Measurements from ENCODE around the gene TARS3.
"Not testable (repeated sequence)": the region's sequence is repeated elsewhere in the genome, so short reads cannot be mapped to it uniquely, and the experiment has no call there.

Gene TARS3

GRCh38 chr15:101697488-101697887 lies 26.8 kb downstream of the TARS3 start:
- DNase-seq: no peak

- DNase-seq: no peak
Measured at GRCh38 chr15:101696829-101697228, 27.4 kb downstream of the TARS3 start.

GRCh38 chr15:101694261-101694660 lies 30.0 kb downstream of the TARS3 start:
- DNase-seq: no peak

- no peak for DNase-seq
Measured at GRCh38 chr15:101692801-101693598, 31.3 kb downstream of the TARS3 start.

GRCh38 chr15:101689901-101690300 lies 34.4 kb downstream of the TARS3 start:
- DNase-seq: peak; percentile 9 to 14

- DNase-seq: no peak
Measured at GRCh38 chr15:101686718-101687117, 37.6 kb downstream of the TARS3 start.

- DNase-seq: no peak
Measured at GRCh38 chr15:101684877-101685276, 39.4 kb downstream of the TARS3 start.

GRCh38 chr15:101684384-101684783 lies 39.9 kb downstream of the TARS3 start:
- no peak for DNase-seq

- DNase-seq: no peak
Measured at GRCh38 chr15:101679806-101680205, 44.5 kb downstream of the TARS3 start.

GRCh38 chr15:101676921-101677329 lies 47.3 kb downstream of the TARS3 start:
- no peak for DNase-seq

- DNase-seq: no peak
Measured at GRCh38 chr15:101675796-101676582, 48.3 kb downstream of the TARS3 start.

GRCh38 chr15:101675015-101675414 lies 49.3 kb downstream of the TARS3 start:
- DNase-seq: no peak

GRCh38 chr15:101672298-101672697 lies 52.0 kb downstream of the TARS3 start:
- no peak for DNase-seq

GRCh38 chr15:101669744-101670143 lies 54.5 kb downstream of the TARS3 start:
- DNase-seq: no peak

GRCh38 chr15:101667881-101668280 lies 56.4 kb downstream of the TARS3 start:
- no peak for DNase-seq

GRCh38 chr15:101664303-101664913 lies 59.9 kb downstream of the TARS3 start:
- no peak for DNase-seq

- no peak for DNase-seq
Measured at GRCh38 chr15:101662203-101662602, 62.1 kb downstream of the TARS3 start.

GRCh38 chr15:101660005-101660404 lies 64.3 kb downstream of the TARS3 start:
- no peak for DNase-seq

- no peak for DNase-seq
Measured at GRCh38 chr15:101657968-101658784, 66.1 kb downstream of the TARS3 start.

GRCh38 chr15:101657171-101657570 lies 67.1 kb downstream of the TARS3 start:
- no peak for DNase-seq

- not testable (repeated sequence) for DNase-seq
Measured at GRCh38 chr15:101654624-101655337, 69.5 kb downstream of the TARS3 start.

- no peak for DNase-seq
Measured at GRCh38 chr15:101654171-101654570, 70.1 kb downstream of the TARS3 start.

Data from stimulated activated CD4-positive, alpha-beta T cell treated with anti-CD3 and anti-CD28 coated beads, Interleukin-2, amount 100 ng/mL, for 48 hours (primary cell).